Right lung (tissue), 5 donors: Measurements from ENCODE around the gene CLIC3. TPM values are rescaled to one million over a fixed set of nuclear protein-coding genes. Genes with fewer than 3 reads are reported as not detected.
"Not testable (repeated sequence)": the region's sequence is repeated elsewhere in the genome, so short reads cannot be mapped to it uniquely, and the experiment has no call there.

Experiments
- DNase-seq, 2 donors: peaks; one replicate each; pipeline ENCODE4 v3.0.0-alpha.2; 2013
- polyA plus RNA-seq, 5 donors: library from polyadenylated mRNA; unstranded; fragments of 120-200 nt; gene quantifications; one replicate each; pipeline versions ENCODE4 v1.2.1 to v1.2.3, GENCODE V29; 2013; ENCODE audit warnings: inconsistent platforms in 1 of 5, low replicate concordance in 1 of 5; ENCODE audit not compliant: insufficient read length in 5 of 5, insufficient read depth in 1 of 5

The CLIC3 gene
- polyA plus RNA-seq, 5 donors, result 25.9 to 74.3 (median 43.8) TPM

GRCh38 chr9:137004285-137004684 is 7.9 kb upstream of the CLIC3 start:
- DNase-seq, result not testable (repeated sequence)

DNA sequence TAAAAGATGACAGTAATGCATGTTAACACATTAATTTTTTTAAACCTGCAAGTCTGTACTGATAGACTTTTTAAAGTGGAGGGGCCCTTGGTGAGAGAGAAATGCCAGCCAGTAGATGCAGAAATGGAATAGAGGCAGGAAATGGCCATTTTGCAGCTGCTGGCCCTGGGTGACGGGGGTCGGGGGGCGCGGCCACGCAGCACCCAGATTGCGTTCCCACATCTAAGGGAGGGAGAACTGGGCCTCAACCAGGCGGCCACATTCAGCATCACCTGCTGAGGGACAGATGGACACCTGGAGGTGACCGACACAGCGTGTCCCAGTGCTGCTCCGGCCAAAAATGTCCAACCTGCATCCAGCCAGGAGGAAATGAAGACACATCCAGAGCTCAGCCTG is 6.3 kb upstream of the CLIC3 start:
- DNase-seq, result no peak

GRCh38 chr9:137001857-137002645 is 5.7 kb upstream of the CLIC3 start:
- DNase-seq, result no peak

DNA sequence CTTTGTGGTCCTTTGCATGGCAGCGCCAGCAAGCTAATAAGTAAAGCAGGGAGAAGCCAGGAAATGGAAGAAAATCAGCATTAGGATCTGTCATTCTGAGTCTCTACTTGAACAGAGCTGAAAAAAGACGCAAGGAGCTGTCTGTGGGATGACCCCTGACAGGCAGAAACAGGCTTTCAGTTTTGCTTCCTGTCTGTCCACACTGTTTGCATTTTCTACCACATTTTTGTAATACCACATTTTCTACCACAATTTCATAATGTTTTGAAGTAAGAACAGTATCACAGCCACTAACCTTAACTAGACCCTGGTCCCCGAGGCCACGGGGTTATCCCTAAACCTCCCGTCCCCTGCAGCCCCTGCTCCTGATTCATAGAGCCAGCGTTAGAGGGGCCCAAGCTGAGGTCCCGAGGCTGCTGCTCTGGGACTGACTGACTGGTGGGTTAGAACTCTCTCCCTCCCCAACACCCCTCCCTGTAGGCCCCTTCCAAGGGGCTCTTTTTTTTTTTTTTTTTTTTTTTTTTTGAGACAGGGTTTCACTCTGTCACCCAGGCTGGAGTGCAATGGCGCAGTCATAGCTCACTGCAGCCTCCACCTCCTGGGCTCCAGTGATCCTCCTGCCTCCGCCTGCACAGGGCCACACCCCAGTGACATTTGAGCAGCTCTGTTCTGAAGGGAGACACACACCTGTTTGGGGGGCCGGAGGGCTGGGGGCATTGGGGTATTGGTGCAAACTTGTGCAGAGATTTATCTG is 4.0 kb upstream of the CLIC3 start:
- no peak for DNase-seq

DNA sequence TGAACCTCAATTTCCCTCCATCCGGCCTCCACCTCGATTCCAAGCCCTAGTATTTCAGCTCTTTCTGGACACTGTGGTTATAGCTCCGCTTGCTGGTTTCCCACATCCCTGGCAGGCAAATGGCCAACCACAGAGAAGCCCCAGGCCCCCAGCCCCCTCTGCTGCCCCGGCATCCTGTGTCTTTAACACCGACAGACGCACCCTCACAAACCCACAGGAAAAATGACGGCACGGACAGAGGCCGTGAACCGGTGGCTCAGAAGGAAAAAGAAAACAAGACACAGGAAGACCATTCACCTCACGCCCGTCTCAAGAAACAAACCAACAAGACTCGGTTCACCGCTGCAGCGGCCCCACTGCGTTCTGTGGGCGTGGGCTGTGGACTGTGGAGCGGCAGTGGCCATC is 1.5 kb upstream of the CLIC3 start:
- DNase-seq, result no peak

DNA sequence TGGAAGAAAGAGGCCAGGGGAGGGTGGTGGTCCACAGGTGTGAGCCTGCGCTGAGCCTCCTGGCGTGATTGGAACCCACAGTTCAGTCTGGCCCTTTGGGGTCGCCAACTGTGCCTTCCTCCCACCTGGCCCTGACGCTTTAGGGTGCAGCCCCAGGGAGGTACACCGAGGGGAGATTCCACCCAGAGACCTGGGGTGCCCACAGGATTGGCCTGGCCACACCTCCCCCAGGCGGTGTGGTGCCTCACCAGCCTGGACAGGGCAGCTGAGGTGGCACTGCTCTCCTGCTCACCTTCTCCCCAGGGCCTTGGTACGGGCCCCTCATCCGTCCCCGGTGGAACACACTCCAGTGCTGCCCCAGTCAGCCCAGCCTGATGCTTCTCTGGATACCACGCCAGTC is 1.0 kb upstream of the CLIC3 start:
- no peak for DNase-seq

DNA sequence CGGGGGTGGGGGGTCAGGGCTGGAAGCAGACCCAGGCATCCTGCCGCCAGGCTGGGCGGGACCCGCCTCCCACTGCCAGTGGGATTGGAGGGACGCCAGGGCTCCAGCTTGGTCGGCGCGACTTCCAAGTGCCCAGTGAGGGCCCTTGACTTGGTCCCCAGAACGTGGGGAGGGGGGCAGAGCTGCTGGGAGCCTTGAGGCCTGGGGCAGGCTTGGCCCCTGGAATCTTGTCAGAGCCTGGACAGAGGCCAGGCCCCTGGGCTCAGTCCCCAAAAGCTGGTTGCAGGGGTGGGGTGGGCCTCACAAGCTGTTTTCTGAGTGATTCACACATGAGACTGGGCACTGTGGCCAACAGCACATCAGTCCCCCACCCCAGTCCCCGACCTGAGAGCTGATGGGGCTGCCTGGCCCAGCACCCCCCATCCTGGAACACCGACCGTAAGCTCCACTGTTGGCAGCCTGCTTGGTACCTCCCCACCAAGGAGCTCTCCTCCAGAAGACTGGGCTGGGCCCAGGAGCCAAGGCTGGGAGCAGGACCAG is 526 bp downstream of the CLIC3 start:
- peak; percentile 77 to 81 for DNase-seq

DNA sequence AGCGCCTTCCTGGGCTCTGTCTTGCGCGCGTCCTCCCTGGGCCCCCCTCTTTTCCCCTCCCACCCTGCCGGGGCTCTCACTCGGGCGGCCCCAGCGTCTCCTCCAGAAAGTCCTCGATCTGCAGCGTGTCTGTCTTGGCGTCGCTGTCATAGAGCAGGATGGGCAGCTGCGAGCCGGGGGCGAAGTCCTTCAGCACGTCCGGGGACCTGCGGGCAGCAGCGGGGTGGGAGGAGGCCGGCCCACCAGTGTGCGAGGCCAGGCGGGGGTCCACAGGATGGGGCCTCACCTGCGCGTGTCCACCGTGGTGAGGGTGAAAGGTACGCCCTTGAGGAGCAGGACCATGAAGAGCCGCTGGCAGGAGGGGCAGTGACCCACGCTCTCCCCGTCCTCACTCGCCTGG is 1.0 kb downstream of the CLIC3 start:
- DNase-seq, result no peak

GRCh38 chr9:136994888-136995230 is 1.5 kb downstream of the CLIC3 start:
- DNase-seq, result no peak

DNA sequence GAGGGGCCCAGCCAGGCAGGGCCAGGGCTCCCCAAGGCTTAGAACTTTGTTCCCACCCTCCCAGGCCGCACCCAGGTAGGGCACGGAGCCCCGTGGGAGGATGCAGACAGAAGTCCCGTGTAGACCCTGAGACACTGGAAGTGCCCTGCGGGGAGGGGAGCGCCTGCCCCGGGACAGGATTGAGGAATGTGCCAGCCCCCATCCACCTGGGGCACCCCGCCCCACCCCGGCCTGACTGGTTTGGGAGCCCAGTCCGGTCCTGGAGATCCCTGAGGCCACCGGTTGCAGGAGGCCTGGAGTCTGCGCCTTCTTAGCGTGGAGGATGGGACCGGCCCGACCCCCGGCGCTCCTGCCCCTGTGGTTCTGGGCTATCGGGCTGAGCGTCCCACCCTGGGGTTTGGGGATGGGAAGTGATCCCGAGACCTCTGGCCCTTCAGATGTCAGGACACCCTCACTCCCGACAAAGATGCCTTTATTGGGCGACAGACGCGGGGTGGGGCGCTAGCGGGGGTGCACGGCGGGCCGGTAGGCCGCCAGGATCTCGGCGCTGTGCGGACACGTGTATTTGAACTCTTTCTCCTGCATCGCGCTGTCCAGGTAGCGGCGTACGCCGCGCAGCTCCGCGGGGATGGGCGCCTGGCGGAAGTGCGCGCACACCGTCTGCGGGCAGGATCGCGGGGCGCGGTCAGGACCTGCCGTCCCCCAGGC is 2.0 kb downstream of the CLIC3 start:
- DNase-seq, result no peak

- DNase-seq, result no peak
These were observed 3.5 kb downstream of the CLIC3 start for GRCh38 chr9:136992819-136993369.

DNA sequence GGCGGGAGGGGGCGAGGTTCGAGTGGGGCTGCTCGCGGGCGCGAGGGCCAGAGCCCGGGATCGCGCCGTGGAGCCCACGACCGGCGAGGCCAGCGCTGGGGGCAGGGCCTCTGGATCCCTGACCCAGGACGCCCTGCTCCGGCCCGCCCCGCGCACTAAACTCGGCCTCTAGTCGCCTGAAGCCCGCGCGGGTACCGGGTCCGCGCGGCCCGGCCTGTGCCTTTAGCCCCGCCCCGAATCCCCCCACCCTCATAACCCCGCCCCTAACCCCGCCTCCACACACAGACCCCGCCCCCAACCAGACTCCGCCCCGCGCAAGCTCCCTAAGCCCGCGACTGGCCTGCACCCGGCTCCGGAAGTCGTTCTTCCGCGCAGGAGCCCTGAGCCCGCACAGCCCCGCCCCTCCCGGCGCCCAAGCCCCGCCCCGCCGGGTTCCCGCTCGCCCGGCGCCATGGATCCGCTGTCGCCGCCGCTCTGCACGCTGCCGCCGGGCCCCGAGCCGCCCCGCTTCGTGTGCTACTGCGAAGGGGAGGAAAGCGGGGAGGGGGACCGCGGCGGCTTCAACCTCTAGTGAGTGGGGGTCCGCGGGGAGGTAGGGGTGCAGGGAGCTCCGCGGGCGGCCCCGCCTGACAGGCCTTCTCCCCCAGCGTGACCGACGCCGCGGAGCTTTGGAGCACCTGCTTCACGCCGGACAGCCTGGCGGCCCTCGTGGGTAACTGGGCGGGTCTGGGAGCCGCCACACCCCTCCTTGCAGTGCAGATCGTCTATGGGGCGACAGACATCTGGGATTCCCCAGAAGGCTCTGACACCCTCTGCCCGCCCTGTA is 4.2 kb downstream of the CLIC3 start, which contains the start of gene PAXX:
Gene PAXX, plus strand, starts transcription at position 430 of the 826 bp plus-strand sequence. Its CDS starts 22 bp downstream, at position 452.
- peak; percentile 79 to 82 for DNase-seq

- no peak for DNase-seq
These were observed 6.0 kb downstream of the CLIC3 start for GRCh38 chr9:136990242-136990911.

DNA sequence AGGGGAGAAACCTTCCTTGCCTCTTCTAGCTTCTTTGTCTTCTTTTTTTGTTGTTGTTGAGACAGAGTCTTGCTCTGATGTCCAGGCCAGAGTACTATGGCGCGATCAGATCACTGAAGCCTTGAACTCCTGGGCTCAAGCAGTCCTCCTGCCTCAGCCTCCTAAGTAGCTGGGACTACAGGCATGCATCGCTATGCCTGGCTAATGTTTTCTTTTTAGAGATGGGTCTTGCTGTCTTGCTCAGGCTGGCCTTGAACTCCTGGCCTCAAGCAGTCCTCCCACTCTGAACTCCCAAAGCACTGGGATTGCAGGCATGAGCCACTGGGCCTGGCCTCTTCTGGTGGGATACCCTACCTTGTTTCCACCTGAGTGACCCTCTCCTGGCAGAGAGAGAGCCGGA is 7.5 kb downstream of the CLIC3 start:
- no peak for DNase-seq

DNA sequence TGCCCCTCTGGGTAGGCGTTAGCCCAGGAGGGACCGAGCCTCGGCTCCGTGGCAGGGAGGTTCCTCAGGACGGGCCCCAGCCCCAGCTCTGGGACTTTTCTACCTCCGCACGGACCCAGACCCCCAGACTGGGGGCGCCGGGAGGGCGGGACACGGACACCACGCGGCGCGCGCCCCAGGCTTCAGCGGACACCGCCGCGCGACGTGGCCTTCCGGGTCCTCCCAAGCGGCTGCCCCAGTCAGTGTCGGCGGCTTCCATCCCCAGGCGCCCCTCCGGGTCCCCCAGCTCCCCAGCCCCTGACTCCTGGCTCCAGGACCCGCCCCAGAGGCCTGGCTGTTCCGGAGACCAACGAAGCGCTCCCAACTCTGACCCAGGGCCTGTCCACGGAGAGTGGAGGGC is 10.5 kb downstream of the CLIC3 start:
- no peak for DNase-seq

DNA sequence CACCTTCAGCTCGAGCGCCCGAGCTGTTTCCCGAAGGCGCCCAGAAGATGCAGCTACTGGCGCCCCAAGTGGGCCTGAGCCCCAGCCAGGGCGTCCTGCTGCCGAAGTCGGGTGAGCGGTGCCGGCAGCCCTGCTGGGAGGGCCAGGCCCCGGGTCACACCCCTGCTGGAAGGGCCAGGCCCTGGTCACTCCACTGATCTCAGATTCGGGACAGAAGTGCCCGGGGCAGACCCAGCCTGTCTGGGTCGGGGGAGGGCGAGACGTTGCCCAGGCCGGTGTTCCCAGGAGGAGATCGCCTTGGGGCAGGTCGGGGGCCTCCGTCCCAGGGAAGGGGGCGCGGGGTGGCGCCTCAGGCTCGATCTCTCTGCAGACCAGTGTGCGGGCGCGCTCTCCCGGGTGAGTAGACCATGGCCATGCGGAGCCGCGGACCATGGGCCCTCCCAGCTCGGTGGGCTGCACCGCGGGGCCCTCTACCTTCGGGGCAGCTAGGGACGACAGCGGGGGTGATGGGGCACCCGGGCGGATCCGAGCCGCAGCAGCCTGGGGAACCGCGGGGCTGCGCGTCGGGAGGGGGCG is 11.3 kb downstream of the CLIC3 start:
- no peak for DNase-seq

DNA sequence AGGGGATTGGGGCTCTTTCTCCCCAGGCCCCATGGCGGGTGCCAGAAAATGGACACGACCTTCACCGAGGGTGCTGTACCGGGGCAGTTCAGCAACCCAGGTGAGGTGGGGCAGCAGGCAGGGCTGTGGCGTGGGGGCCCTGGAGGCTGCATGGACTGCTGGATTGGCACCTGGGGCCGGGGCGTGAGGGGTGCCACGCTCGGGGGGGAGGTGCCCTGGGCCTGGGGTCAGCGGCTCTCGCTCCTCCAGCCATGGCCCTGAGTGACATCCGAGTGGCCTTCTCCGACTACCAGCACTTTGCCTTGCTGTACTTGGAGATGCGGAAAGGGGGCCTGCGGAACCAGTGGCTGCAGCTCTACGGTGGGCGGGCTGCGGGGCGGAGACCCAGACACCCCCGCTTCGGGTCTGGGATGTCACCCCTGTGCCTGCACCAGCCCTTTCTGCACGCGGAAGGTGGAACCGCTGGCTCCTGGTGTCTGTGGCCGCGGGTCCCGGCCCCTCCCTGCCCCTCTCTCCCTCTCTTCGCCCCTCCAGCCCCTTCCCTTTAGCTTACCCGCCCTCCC is 11.8 kb downstream of the CLIC3 start:
- DNase-seq, result no peak

GRCh38 chr9:136983656-136984314 is 12.6 kb downstream of the CLIC3 start:
- no peak for DNase-seq

- no peak for DNase-seq
These were observed 13.2 kb downstream of the CLIC3 start for GRCh38 chr9:136983167-136983566.
